Colonic mucosa (tissue), 4 donors: Measurements from ENCODE around the gene GRSF1. TPM values are rescaled to one million over a fixed set of nuclear protein-coding genes. Genes with fewer than 3 reads are reported as not detected.

Source experiments
- DNase-seq: peaks from one replicate; pipeline ENCODE4 v3.0.0-alpha.2; 2020
- H3K27ac ChIP-seq: fragments of 200-600 bp; one replicate; pipeline ENCODE4 v1.8.0; 2021
- H3K27me3 ChIP-seq: fragments of 200-600 bp; one replicate; pipeline ENCODE4 v1.8.0; 2021
- H3K36me3 ChIP-seq: fragments of 200-600 bp; one replicate; pipeline ENCODE4 v1.8.0; 2021
- H3K4me1 ChIP-seq: fragments of 200-600 bp; one replicate; pipeline ENCODE4 v1.8.0; 2021; ENCODE audit warnings: mild to moderate bottlenecking
- H3K4me3 ChIP-seq: fragments of 200-600 bp; one replicate; pipeline ENCODE4 v1.8.0; 2021
- H3K9ac ChIP-seq, 2 donors: one replicate each; pipeline ENCODE4 v1.7.0; 2013; ENCODE audit warnings: control low read depth in 2 of 2, low read depth in 2 of 2, low read length in 2 of 2
- H3K9me3 ChIP-seq: fragments of 200-600 bp; one replicate; pipeline ENCODE4 v1.8.0; 2021
- intact Hi-C: fragments of 100-400 bp; cut with DNase I; formaldehyde crosslinking; loops from one replicate; pipeline ENCODE4 v1.14.1; 2022
- total RNA-seq, 2 donors: library from RNA; stranded (reverse); fragmentation: NEBNext Ultra II Directional in 1 of 2; extraction: Animal tissue kit (Norgen Biotek cat#: 25700) in 1 of 2; gene quantifications; one replicate each; pipeline ENCODE4 v1.2.1, GENCODE V29; 2021
- TF ChIP-seq, protein P1 (sequence below): fragments of 200-600 bp; IDR thresholded peaks from one replicate; pipeline ENCODE4 v1.8.0; 2022; ENCODE audit warnings: antibody characterized with exemption, mild to moderate bottlenecking
- donor health status: healthy.
- donor health status: DM: no; HTN: no; CAD: no.
- donor health status: DM: no; HTN: no; CAD: no.

Gene GRSF1
- total RNA-seq, 2 donors from 2014 or later: 91.0 to 108 TPM

DNA sequence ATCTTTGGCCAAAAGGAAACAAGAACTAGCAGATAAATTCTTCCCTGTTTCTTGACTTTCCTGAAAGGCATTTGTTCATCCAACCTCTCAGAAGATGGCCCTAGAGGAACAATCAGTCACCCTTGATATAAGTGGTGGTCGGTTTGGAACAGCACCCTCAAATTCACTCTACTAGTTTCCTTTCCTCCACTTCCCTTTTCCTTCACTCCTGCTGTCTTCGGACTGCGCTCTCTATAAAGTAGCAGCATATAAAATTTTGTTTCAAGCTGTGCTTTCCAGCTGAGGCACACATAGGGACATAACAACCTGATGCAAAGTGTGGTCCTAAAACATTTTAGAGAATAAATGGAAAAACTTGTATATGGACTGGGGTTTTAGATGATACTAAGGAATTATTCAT, 33.5 kb upstream of the GRSF1 start:
- Histone ChIP-seq H3K36me3 (no peaks in the 10 kb centered on the region), H3K9me3 (no peaks in the 10 kb centered on the region), H3K4me1 (no peaks in the 10 kb centered on the region), H3K4me3 (no peak overlapping the region), H3K9ac (no peak overlapping the region), H3K27ac (no peak overlapping the region), H3K27me3 (no peaks in the 10 kb centered on the region)
- TF ChIP-seq, protein P1, sequence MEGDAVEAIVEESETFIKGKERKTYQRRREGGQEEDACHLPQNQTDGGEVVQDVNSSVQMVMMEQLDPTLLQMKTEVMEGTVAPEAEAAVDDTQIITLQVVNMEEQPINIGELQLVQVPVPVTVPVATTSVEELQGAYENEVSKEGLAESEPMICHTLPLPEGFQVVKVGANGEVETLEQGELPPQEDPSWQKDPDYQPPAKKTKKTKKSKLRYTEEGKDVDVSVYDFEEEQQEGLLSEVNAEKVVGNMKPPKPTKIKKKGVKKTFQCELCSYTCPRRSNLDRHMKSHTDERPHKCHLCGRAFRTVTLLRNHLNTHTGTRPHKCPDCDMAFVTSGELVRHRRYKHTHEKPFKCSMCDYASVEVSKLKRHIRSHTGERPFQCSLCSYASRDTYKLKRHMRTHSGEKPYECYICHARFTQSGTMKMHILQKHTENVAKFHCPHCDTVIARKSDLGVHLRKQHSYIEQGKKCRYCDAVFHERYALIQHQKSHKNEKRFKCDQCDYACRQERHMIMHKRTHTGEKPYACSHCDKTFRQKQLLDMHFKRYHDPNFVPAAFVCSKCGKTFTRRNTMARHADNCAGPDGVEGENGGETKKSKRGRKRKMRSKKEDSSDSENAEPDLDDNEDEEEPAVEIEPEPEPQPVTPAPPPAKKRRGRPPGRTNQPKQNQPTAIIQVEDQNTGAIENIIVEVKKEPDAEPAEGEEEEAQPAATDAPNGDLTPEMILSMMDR: no peak
- no peak for DNase-seq
- intact Hi-C loops: no loop called here

DNA sequence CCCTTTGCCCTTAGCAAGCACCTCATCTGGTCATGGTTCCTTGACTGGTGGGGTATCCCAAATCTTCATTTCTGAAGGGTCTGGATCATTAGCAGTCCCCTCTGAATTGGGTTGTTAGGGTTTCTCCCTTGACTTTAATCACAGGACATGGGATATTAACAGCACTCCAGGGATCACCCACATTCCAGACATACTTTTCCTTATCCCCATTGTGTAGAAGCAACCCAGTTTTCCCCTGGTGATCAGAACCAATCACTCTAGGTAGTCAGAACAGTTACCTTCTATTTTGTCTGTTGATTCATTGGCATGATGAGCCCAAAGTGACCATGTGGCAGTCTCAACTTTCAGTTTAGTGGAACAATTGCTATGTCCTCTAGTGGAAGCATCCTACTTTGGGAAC, 29.1 kb upstream of the GRSF1 start:
- H3K9me3 ChIP-seq: no peaks in the 10 kb centered on the region
- no peak overlapping the region for H3K9ac ChIP-seq
- intact Hi-C loops: no loop called here
- H3K4me3 ChIP-seq: no peak overlapping the region
- TF ChIP-seq, protein P1: no peak
- H3K36me3 ChIP-seq: no peaks in the 10 kb centered on the region
- DNase-seq: no peak
- no peaks in the 10 kb centered on the region for H3K27me3 ChIP-seq
- no peaks in the 10 kb centered on the region for H3K4me1 ChIP-seq
- H3K27ac ChIP-seq: no peak overlapping the region

DNA sequence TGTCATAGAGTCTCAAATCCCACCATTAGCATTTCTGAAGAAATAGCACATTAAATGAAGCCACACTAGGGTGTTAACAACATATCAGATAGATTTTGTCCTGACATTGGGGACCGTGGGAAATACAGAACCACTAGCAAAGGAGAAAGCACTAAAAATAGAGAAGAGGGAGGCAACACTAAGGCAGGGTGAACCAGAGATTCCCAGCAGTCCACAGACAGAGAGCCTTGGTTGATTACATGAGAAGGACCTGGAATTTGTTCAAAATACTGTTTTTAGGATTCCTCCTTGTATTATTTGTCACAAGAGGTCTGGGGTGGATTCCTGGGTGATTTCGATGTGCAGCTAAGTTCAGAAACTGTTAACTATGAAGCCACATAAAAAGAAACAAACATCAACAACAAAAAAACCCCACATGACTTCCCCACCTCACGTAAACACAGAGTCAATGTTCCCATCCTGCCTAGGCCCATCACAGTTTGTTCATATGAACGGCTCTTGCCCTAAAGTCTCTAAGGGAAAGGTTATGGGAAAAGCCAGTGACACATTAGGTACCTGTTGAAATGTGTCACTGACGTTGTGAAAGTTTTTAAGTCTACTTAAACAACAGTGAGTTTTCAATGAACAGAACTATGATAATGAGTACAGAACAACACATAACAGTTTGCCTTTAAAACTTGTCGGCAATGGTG, 23.6 kb upstream of the GRSF1 start:
- intact Hi-C loops: no loop called here

DNA sequence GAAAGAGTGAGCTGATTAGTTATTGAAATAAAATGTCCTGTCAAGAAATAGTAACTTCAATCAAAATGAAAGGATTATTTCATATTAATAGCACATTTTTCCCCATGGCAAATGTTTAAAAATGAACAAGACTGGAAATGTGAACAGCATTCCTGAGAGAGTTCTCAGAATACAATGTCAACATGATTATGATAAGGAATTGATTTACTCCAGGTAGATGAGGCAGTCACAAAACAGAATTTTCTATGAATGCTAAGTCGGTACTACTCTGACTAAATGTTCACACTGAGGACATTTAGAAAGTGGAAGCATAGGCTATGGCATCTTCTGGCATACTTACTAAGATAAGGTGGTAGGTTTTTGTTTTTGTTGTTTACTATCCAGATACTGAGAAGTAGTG, 19.4 kb upstream of the GRSF1 start:
- Histone ChIP-seq H3K4me3 (no peak overlapping the region), H3K9ac (no peak overlapping the region)
- intact Hi-C loops: no loop called here

More for the DNA sequence above, 23.6 kb upstream of the GRSF1 start:
- H3K36me3 ChIP-seq: no peaks in the 10 kb centered on the region
- H3K4me3 ChIP-seq: no peak overlapping the region
- no peaks in the 10 kb centered on the region for H3K27me3 ChIP-seq
- no peak for DNase-seq
- no peak overlapping the region for H3K9ac ChIP-seq
- no peaks in the 10 kb centered on the region for H3K4me1 ChIP-seq
- TF ChIP-seq, protein P1: no peak
- no peaks in the 10 kb centered on the region for H3K9me3 ChIP-seq
- no peak overlapping the region for H3K27ac ChIP-seq

DNA sequence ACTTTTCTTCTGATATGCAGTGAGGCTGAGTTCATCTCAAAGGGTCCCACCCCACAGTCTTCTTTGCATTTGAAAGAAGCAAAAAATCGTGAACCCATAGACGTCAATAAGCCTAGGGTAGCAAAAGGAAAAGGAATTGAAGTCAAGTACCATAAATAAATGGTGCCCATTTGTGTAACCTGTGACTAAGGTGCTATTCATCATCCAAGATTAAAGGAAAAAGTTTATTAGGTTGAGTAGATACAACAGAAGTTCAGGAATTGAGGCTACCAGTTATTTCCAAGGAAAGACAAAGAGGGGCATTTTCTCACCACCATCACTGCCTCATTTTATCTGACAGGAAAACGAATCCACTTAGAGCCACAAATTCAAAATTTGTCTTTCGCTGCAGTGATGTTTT, 18.8 kb upstream of the GRSF1 start:
- H3K9ac ChIP-seq: no peak overlapping the region
- H3K27me3 ChIP-seq: no peaks in the 10 kb centered on the region
- H3K9me3 ChIP-seq: no peaks in the 10 kb centered on the region
- H3K36me3 ChIP-seq: no peaks in the 10 kb centered on the region
- H3K27ac ChIP-seq: no peak overlapping the region
- intact Hi-C loops: no loop called here
- no peak overlapping the region for H3K4me3 ChIP-seq
- TF ChIP-seq, protein P1: no peak
- H3K4me1 ChIP-seq: no peaks in the 10 kb centered on the region
- no peak for DNase-seq

More for the DNA sequence above, 19.4 kb upstream of the GRSF1 start:
- H3K27me3 ChIP-seq: no peaks in the 10 kb centered on the region
- TF ChIP-seq, protein P1: no peak
- no peak overlapping the region for H3K27ac ChIP-seq
- no peaks in the 10 kb centered on the region for H3K9me3 ChIP-seq
- H3K36me3 ChIP-seq: no peaks in the 10 kb centered on the region
- H3K4me1 ChIP-seq: no peaks in the 10 kb centered on the region
- no peak for DNase-seq
